Endothelial cell of umbilical vein (primary cell): ENCODE data around the gene HSDL2. TPM values are rescaled to one million over a fixed set of nuclear protein-coding genes. Genes with fewer than 3 reads are reported as not detected.

Experiments used
- BruUV-seq: library from RNA; stranded (reverse); fragments of 400-500 nt; replicated peaks from 2 replicates; lab custom pipeline; 2021; lab: Mats Ljungman, UMichigan
- CTCF ChIA-PET: fragments of 300-600, 350-600 bp; sonication (Branson Sonifier 250); formaldehyde crosslinking; loops from one replicate; lab custom pipeline; 2021; ENCODE audit warnings: antibody characterized with exemption, inconsistent platforms; lab: Charles Lee
- POLR2A ChIA-PET: fragments of 300-600, 350-600 bp; sonication (Branson Sonifier 250); formaldehyde crosslinking; loops from one replicate; lab custom pipeline; 2021; ENCODE audit warnings: antibody characterized with exemption, inconsistent platforms; lab: Charles Lee
- DNase-seq: peaks from one replicate; pipeline ENCODE4 v3.0.0-alpha.2; 2011; ENCODE audit warnings: low read depth, low spot score
- FAIRE-seq: peaks from 2 replicates; lab custom pipeline; 2011; peaks lifted over from hg19 to GRCh38; lab: Jason Lieb, UNC
- H2AFZ ChIP-seq: 2 replicates; pipeline ENCODE4 v1.6.0; 2012; ENCODE audit warnings: low read depth, low read length, control low read depth, inconsistent platforms
- H3K27ac ChIP-seq: 2 replicates; pipeline ENCODE4 v1.5.1; 2011; ENCODE audit warnings: low read depth, mild to moderate bottlenecking, control low read depth, low read length, moderate library complexity; ENCODE audit not compliant: insufficient read depth
- H3K27me3 ChIP-seq, 2 experiments: 2 replicates each; pipeline versions ENCODE4 v1.6.0 to v1.6.1; 2011; ENCODE audit warnings: low read length in 2 of 2, mixed read lengths in 1 of 2; ENCODE audit not compliant: control insufficient read depth in 2 of 2, insufficient read depth in 2 of 2
- H3K36me3 ChIP-seq, 2 experiments: 2 replicates in 1 of 2; 3 replicates in 1 of 2; pipeline ENCODE4 v1.5.1; 2011; ENCODE audit warnings: low read length in 2 of 2, mild to moderate bottlenecking in 1 of 2, moderate library complexity in 1 of 2; ENCODE audit not compliant: control insufficient read depth in 2 of 2, insufficient read depth in 2 of 2; ENCODE audit errors: extremely low read depth in 1 of 2
- H3K4me1 ChIP-seq: 3 replicates; pipeline ENCODE4 v1.5.1; 2011; ENCODE audit warnings: mild to moderate bottlenecking, low read length; ENCODE audit not compliant: control insufficient read depth, insufficient read depth; ENCODE audit errors: extremely low read depth
- H3K4me2 ChIP-seq: 2 replicates; pipeline ENCODE4 v1.6.1; 2011; ENCODE audit warnings: low read length, control low read depth, mixed read lengths; ENCODE audit not compliant: insufficient read depth
- H3K4me3 ChIP-seq, 3 experiments: fragments of 200-600 bp in 1 of 3; sonication (generic), shearing (Covaris generic) in 1 of 3; replicated peaks in 1 of 3; 2 replicates each; pipeline ENCODE4 v1.5.1; 2011 to 2016; ENCODE audit warnings: control low read depth in 3 of 3, low read length in 3 of 3, mild to moderate bottlenecking in 2 of 3, inconsistent platforms in 1 of 3, low read depth in 1 of 3, moderate library complexity in 1 of 3; ENCODE audit not compliant: insufficient read depth in 1 of 3
- H3K79me2 ChIP-seq: 2 replicates; pipeline ENCODE4 v1.6.0; 2012; ENCODE audit warnings: low read length, inconsistent platforms; ENCODE audit not compliant: control insufficient read depth, insufficient read depth
- H3K9ac ChIP-seq: replicated peaks from 2 replicates; pipeline ENCODE3; 2011; ENCODE audit warnings: low read length, control low read depth; ENCODE audit not compliant: insufficient read depth; ENCODE audit errors: extremely low read depth
- H3K9me1 ChIP-seq: replicated peaks from 3 replicates; pipeline ENCODE4 v1.6.0; 2011; ENCODE audit warnings: mild to moderate bottlenecking, low read length; ENCODE audit not compliant: control insufficient read depth, insufficient read depth; ENCODE audit errors: extremely low read depth
- H3K9me3 ChIP-seq: replicated peaks from 2 replicates; pipeline ENCODE4 v1.5.1; 2012; ENCODE audit warnings: low read length, inconsistent platforms; ENCODE audit not compliant: control insufficient read depth, insufficient read depth
- H4K20me1 ChIP-seq: replicated peaks from 2 replicates; pipeline ENCODE3; 2011; ENCODE audit warnings: mild to moderate bottlenecking, low read length; ENCODE audit not compliant: control insufficient read depth, insufficient read depth; ENCODE audit errors: extremely low read depth
- CTCF ChIP-seq, 2 donors: IDR thresholded peaks; 1 replicate in 1 of 2; 2 replicates in 1 of 2; pipeline ENCODE4 v1.5.1; 2011; ENCODE audit warnings: low read length in 2 of 2, mild to moderate bottlenecking in 2 of 2, moderate library complexity in 2 of 2, control low read depth in 1 of 2, inconsistent platforms in 1 of 2, low read depth in 1 of 2; ENCODE audit not compliant: insufficient read depth in 1 of 2; ENCODE audit errors: extremely low read depth in 1 of 2
- EZH2 ChIP-seq: IDR thresholded peaks from 2 replicates; pipeline ENCODE4 v1.6.1; 2012; ENCODE audit warnings: borderline replicate concordance, low read depth, mild to moderate bottlenecking, moderate library complexity, low read length, inconsistent platforms; ENCODE audit not compliant: severe bottlenecking
- FOS ChIP-seq: IDR thresholded peaks from 2 replicates; pipeline ENCODE4 v1.6.1; 2011; ENCODE audit warnings: mild to moderate bottlenecking, low read length, moderate library complexity, borderline replicate concordance; ENCODE audit not compliant: insufficient read depth
- GATA2 ChIP-seq: IDR thresholded peaks from 2 replicates; pipeline ENCODE4 v1.7.0; 2011; ENCODE audit warnings: low read depth, mild to moderate bottlenecking, moderate library complexity, mixed read lengths, low read length; ENCODE audit not compliant: insufficient read length, insufficient read depth
- JUN ChIP-seq: IDR thresholded peaks from 2 replicates; pipeline ENCODE4 v1.6.1; 2011; ENCODE audit warnings: borderline replicate concordance, low read depth; ENCODE audit not compliant: insufficient read length, insufficient read depth
- MAX ChIP-seq: IDR thresholded peaks from 2 replicates; pipeline ENCODE4 v1.6.1; 2011; ENCODE audit not compliant: insufficient read depth, insufficient read length
- MYC ChIP-seq: IDR thresholded peaks from one replicate; pipeline ENCODE4 v1.6.1; 2011; ENCODE audit warnings: mild to moderate bottlenecking, low read depth, low read length
- POLR2A ChIP-seq: IDR thresholded peaks from 2 replicates; pipeline ENCODE4 v1.6.1; 2012; ENCODE audit warnings: low read depth, mild to moderate bottlenecking, control low read depth, low read length
- POLR2AphosphoS5 ChIP-seq: IDR thresholded peaks from 2 replicates; pipeline ENCODE4 v1.6.1; 2012; ENCODE audit warnings: low read depth, mild to moderate bottlenecking, control low read depth, low read length, moderate library complexity; ENCODE audit not compliant: insufficient read depth
- dilution Hi-C: fragments of 300-500 bp; cut with MboI; formaldehyde crosslinking; loops from one replicate; pipeline ENCODE4 v1.15.0; 2019; ENCODE audit warnings: low sequenced_read_pairs; ENCODE audit not compliant: extremely low pct_ligation_motif_present
- intact Hi-C: fragments of 100-400 bp; cut with micrococcal nuclease; formaldehyde crosslinking; loops from one replicate; pipeline ENCODE4 v1.10.0; 2022
- polyA plus RNA-seq, 4 experiments: library from polyadenylated mRNA; depleted of rRNA in 3 of 4; stranded (reverse) in 3 of 4; unstranded in 1 of 4; fragments of >200 nt; gene quantifications; 2 replicates each; pipeline versions ENCODE4 v1.2.1 to v1.2.3, GENCODE V29; 2011 to 2012; ENCODE audit warnings: missing spikeins in 1 of 4
- total RNA-seq: library from RNA; stranded (reverse); gene quantifications from 2 replicates; pipeline ENCODE4 v1.2.3, GENCODE V29; 2021

The HSDL2 gene
- total and polyA plus RNA-seq, 2 donors (not counting 3 experiments of a cell fraction or from before 2014, with no cell fraction given) = 5.6 to 22.1 TPM

GRCh38 chr9:112439171-112439570, 59.3 kb downstream of the HSDL2 start:
- BruUV-seq = no TSS peak
- CTCF ChIA-PET = interaction anchor here (1.3 kb wide), 1 partner anchor 341 kb away, joined by 3 read pairs; no protein-coding TSS in a partner anchor
- Histone ChIP-seq H3K4me3 (no peak overlapping the region), H3K27me3 (no peaks in the 10 kb centered on the region), H2AFZ (no peak overlapping the region), H3K36me3 (no peaks in the 10 kb centered on the region), H3K9me1 (no peaks in the 10 kb centered on the region), H3K79me2 (no peaks in the 10 kb centered on the region), H3K9ac (no peak overlapping the region), H4K20me1 (no peaks in the 10 kb centered on the region), H3K27ac (no peak overlapping the region), H3K4me2 (no peak overlapping the region), H3K9me3 (no peaks in the 10 kb centered on the region), H3K4me1 (no peaks in the 10 kb centered on the region)
- POLR2A ChIA-PET = no interaction called here
- dilution Hi-C loops (no loop called here), intact Hi-C loops (no loop called here)
- TF ChIP-seq POLR2AphosphoS5 (no peak), FOS (no peak), MAX (no peak), MYC (no peak), JUN (no peak), CTCF (IDR thresholded peaks at IDR 0.05; ENCODE audit: extremely low read depth in 1 of 2, insufficient read depth in 1 of 2, low read depth in 1 of 2, low read length in 2 of 2) (no peak), GATA2 (no peak), POLR2A (no peak), EZH2 (no peak)
- FAIRE-seq (no peak), DNase-seq (no peak)
